SK-N-SH treated with all-trans-retinoic acid at 6 μM for 48 hours (cell line): Measurements from ENCODE around the gene ABCG4.

Experiments used
- PATZ1 ChIP-seq: fragments of 250-450 bp; sonication (Bioruptor Pico); IDR thresholded peaks from 2 replicates; pipeline ENCODE4 v1.8.0; 2020; ENCODE audit warnings: mild to moderate bottlenecking, moderate library complexity, borderline replicate concordance
- RARB ChIP-seq: fragments of 250-450 bp; sonication (Bioruptor Pico); IDR thresholded peaks from 2 replicates; pipeline ENCODE4 v1.8.0; 2021; ENCODE audit warnings: mild to moderate bottlenecking, moderate library complexity
- TF ChIP-seq, protein P1 (sequence below): fragments of 250-450 bp; sonication (Bioruptor Pico); IDR thresholded peaks from 2 replicates; pipeline ENCODE4 v1.8.0; 2021; ENCODE audit warnings: low read depth, mild to moderate bottlenecking, moderate library complexity, borderline replicate concordance

DNA sequence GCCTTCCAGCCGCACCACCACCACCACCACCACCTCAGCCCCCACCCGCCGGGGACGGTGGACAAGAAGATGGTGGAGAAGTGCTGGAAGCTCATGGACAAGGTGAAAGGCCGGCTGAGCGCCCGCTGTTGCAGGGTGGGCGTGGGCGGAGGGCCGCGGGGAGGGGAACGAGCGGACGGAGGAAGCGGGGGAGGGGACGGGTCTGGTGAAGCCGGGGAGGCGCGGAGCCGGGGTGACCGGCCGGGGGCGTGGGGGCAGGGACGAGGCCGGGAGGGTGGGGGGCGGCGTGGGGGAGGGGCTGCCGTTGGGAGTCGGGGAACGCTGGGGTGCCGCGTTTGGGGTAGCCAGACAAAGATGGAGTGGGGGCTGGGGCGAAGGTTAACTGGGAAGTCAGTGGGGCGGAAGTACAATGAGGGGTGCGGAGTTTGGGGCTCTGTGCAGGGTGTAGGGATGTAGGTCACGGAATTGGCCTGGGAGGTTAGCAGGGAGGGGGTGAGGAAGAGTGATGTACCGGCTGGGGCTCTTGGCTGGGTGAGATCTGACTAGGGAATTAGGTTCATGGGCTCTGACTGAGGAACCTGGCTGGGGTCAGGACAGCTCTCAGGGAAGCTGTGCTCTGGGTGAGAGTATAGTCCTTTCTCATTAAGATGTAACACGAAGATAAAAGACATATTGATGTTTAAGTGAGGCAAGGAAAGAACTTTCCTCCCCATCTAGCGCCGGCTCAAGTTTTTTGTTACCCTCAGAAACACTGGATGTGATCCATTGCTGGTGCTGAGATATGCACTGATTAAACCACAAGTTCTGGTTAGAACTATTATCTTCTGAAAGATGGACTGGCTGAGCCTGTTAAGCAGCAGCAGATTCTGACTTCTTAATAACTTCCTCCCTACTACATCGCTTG lies 57.9 kb downstream of the ABCG4 start:
- TF ChIP-seq, protein P1, sequence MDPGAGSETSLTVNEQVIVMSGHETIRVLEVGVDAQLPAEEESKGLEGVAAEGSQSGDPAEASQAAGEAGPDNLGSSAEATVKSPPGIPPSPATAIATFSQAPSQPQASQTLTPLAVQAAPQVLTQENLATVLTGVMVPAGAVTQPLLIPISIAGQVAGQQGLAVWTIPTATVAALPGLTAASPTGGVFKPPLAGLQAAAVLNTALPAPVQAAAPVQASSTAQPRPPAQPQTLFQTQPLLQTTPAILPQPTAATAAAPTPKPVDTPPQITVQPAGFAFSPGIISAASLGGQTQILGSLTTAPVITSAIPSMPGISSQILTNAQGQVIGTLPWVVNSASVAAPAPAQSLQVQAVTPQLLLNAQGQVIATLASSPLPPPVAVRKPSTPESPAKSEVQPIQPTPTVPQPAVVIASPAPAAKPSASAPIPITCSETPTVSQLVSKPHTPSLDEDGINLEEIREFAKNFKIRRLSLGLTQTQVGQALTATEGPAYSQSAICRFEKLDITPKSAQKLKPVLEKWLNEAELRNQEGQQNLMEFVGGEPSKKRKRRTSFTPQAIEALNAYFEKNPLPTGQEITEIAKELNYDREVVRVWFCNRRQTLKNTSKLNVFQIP (CRISPR knock-in tag), result no peak
- TF ChIP-seq RARB (no peak), PATZ1 (CRISPR knock-in tag) (no peak)
